WTC11 (cell line): ENCODE data around the gene IL10RB. TPM values are rescaled to one million over a fixed set of nuclear protein-coding genes. Genes with fewer than 3 reads are reported as not detected.

Source experiments
- ATAC-seq: fragments of 200-7000 bp; cut with Tn5 transposase; 2 replicates; pipeline ENCODE4 v1.10.0; 2021; ENCODE audit warnings: mild to moderate bottlenecking, moderate library complexity
- CTCF ChIA-PET: fragments of 300-600 bp; sonication (Branson Sonifier 250); formaldehyde crosslinking; loops from one replicate; lab custom pipeline; 2021; ENCODE audit warnings: antibody characterized with exemption; lab: Charles Lee
- POLR2A ChIA-PET: fragments of 350-600 bp; sonication (Branson Sonifier 250); formaldehyde crosslinking; loops from one replicate; lab custom pipeline; 2021; ENCODE audit warnings: antibody characterized with exemption; lab: Charles Lee
- DNase-seq: peaks from one replicate; pipeline ENCODE4 v3.0.0; 2021; ENCODE audit warnings: low spot score
- H3K27ac Mint-ChIP-seq: 2 replicates; pipeline ENCODE4 v1.8.0; 2021; ENCODE audit warnings: mixed read lengths
- H3K27me3 Mint-ChIP-seq: 2 replicates; pipeline ENCODE4 v1.8.0; 2021; ENCODE audit warnings: low read depth, mild to moderate bottlenecking, moderate library complexity, mixed read lengths
- H3K36me3 Mint-ChIP-seq: 2 replicates; pipeline ENCODE4 v1.8.0; 2021; ENCODE audit warnings: mixed read lengths
- H3K4me1 Mint-ChIP-seq: 2 replicates; pipeline ENCODE4 v1.8.0; 2022; ENCODE audit warnings: mixed read lengths
- H3K4me3 Mint-ChIP-seq: 2 replicates; pipeline ENCODE4 v1.8.0; 2021; ENCODE audit warnings: mild to moderate bottlenecking, moderate library complexity, mixed read lengths
- H3K9me3 Mint-ChIP-seq: 2 replicates; pipeline ENCODE4 v1.8.0; 2021; ENCODE audit warnings: mixed read lengths
- ATF3 ChIP-seq: sonication (generic); formaldehyde crosslinking; conservative IDR thresholded peaks from 2 replicates; pipeline ENCODE4 v1.8.1; 2022; ENCODE audit warnings: mild to moderate bottlenecking, missing genetic modification reagents
- E2F5 ChIP-seq: sonication (generic); formaldehyde crosslinking; IDR thresholded peaks from 2 replicates; pipeline ENCODE4 v1.8.1; 2022; ENCODE audit warnings: mild to moderate bottlenecking, moderate library complexity, missing genetic modification reagents
- ETV6 ChIP-seq: sonication (generic); formaldehyde crosslinking; IDR thresholded peaks from 2 replicates; pipeline ENCODE4 v1.8.1; 2022; ENCODE audit warnings: mild to moderate bottlenecking, missing genetic modification reagents
- FOXJ3 ChIP-seq: sonication (generic); formaldehyde crosslinking; IDR thresholded peaks from 2 replicates; pipeline ENCODE4 v1.9.0; 2021; ENCODE audit warnings: missing genetic modification reagents, mild to moderate bottlenecking, borderline replicate concordance
- FOXP1 ChIP-seq: sonication (generic); formaldehyde crosslinking; IDR thresholded peaks from 2 replicates; pipeline ENCODE4 v1.8.0; 2022; ENCODE audit warnings: missing genetic modification reagents, mild to moderate bottlenecking, moderate library complexity, borderline replicate concordance
- FOXP4 ChIP-seq: sonication (generic); formaldehyde crosslinking; IDR thresholded peaks from 2 replicates; pipeline ENCODE4 v1.8.0; 2022; ENCODE audit warnings: mild to moderate bottlenecking, missing genetic modification reagents
- HMGA2 ChIP-seq: fragments of 250-450 bp; sonication (Bioruptor Pico); IDR thresholded peaks from 2 replicates; pipeline ENCODE4 v1.4.0; 2021; ENCODE audit warnings: mild to moderate bottlenecking, moderate library complexity
- IRF2 ChIP-seq: sonication (generic); formaldehyde crosslinking; IDR thresholded peaks from 2 replicates; pipeline ENCODE4 v1.8.0; 2022; ENCODE audit warnings: low read depth, missing genetic modification reagents, borderline replicate concordance
- JUN ChIP-seq: sonication (generic); formaldehyde crosslinking; IDR thresholded peaks from 2 replicates; pipeline ENCODE4 v1.8.0; 2023; ENCODE audit warnings: mild to moderate bottlenecking, missing genetic modification reagents
- MAX ChIP-seq: sonication (generic); formaldehyde crosslinking; IDR thresholded peaks from 2 replicates; pipeline ENCODE4 v1.8.0; 2022; ENCODE audit warnings: mild to moderate bottlenecking, missing genetic modification reagents
- NFE2L1 ChIP-seq: sonication (generic); formaldehyde crosslinking; IDR thresholded peaks from 2 replicates; pipeline ENCODE4 v1.8.1; 2023; ENCODE audit warnings: missing genetic modification reagents
- OVOL2 ChIP-seq: fragments of 250-450 bp; sonication (Bioruptor Pico); IDR thresholded peaks from 2 replicates; pipeline ENCODE4 v1.9.0; 2021; ENCODE audit warnings: mild to moderate bottlenecking, borderline replicate concordance
- RELA ChIP-seq: sonication (generic); formaldehyde crosslinking; IDR thresholded peaks from 2 replicates; pipeline ENCODE4 v1.8.1; 2022; ENCODE audit warnings: missing genetic modification reagents, mild to moderate bottlenecking, borderline replicate concordance
- SMAD3 ChIP-seq: sonication (generic); formaldehyde crosslinking; IDR thresholded peaks from 2 replicates; pipeline ENCODE4 v1.8.0; 2022; ENCODE audit warnings: missing genetic modification reagents, mild to moderate bottlenecking, borderline replicate concordance
- SMAD4 ChIP-seq: sonication (generic); formaldehyde crosslinking; IDR thresholded peaks from 2 replicates; pipeline ENCODE4 v1.8.0; 2022; ENCODE audit warnings: mild to moderate bottlenecking, missing genetic modification reagents
- SP1 ChIP-seq: sonication (generic); formaldehyde crosslinking; conservative IDR thresholded peaks from 2 replicates; pipeline ENCODE4 v1.8.1; 2022; ENCODE audit warnings: missing genetic modification reagents
- TEAD4 ChIP-seq: sonication (generic); formaldehyde crosslinking; IDR thresholded peaks from 2 replicates; pipeline ENCODE4 v1.8.0; 2022; ENCODE audit warnings: mild to moderate bottlenecking, missing genetic modification reagents
- ZNF232 ChIP-seq: sonication (generic); formaldehyde crosslinking; IDR thresholded peaks from 2 replicates; pipeline ENCODE4 v1.8.0; 2022; ENCODE audit warnings: mild to moderate bottlenecking, missing genetic modification reagents
- ZNF263 ChIP-seq: sonication (generic); formaldehyde crosslinking; IDR thresholded peaks from 2 replicates; pipeline ENCODE4 v1.8.1; 2022; ENCODE audit warnings: low read depth, mild to moderate bottlenecking, moderate library complexity, missing genetic modification reagents
- ZNF396 ChIP-seq: fragments of 250-450 bp; sonication (Bioruptor Pico); IDR thresholded peaks from 2 replicates; pipeline ENCODE4 v1.8.0; 2021; ENCODE audit warnings: mild to moderate bottlenecking, moderate library complexity, borderline replicate concordance
- total RNA-seq: library from RNA; stranded (reverse); gene quantifications from 3 replicates; pipeline ENCODE4 v1.2.3, GENCODE V29; 2021
- TF ChIP-seq, protein P1 (sequence below): sonication (generic); formaldehyde crosslinking; IDR thresholded peaks from 2 replicates; pipeline ENCODE4 v1.8.0; 2022; ENCODE audit warnings: mild to moderate bottlenecking, missing genetic modification reagents
- TF ChIP-seq, protein P2 (sequence below): sonication (generic); formaldehyde crosslinking; IDR thresholded peaks from 2 replicates; pipeline ENCODE4 v1.8.1; 2023; ENCODE audit warnings: mild to moderate bottlenecking, missing genetic modification reagents, moderate library complexity
- TF ChIP-seq, protein P3 (sequence below): sonication (generic); formaldehyde crosslinking; IDR thresholded peaks from 2 replicates; pipeline ENCODE4 v1.8.1; 2023; ENCODE audit warnings: mild to moderate bottlenecking, moderate library complexity, missing genetic modification reagents

IL10RB gene
- total RNA-seq, 1 experiment from 2014 or later = 3.7 TPM

DNA sequence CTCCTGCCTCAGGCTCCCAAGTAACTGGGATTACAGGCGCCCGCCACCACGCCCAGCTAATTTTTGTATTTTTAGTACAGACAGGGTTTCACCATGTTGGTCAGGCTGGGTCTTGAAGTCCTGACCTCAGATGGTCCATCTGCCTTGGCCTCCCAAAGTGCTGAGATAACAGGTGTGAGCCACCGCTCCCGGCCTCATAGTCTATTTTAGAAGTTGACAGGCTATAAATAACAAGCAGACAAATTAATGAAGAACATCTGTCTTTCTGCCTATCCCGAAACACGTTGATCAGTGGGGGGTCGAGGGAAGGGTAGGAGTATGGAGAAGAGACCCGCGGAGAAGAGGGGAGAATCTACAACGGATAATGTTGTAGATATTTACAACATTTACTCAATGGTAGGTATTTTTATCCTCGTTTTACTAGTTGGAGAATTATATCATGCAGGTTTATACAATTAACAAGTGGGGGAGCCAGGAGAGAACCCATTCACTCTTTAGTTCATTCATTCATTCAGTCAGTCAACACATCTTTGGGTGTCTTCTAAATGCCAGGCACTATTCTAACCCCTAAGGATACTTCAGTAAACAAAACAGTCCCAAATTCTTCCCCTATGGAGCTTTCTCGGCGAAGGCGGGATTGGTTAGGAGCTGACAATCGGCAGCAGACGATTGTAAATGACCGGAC is 36.9 kb upstream of the IL10RB start:
- ATAC-seq (no peak), DNase-seq (no peak)
- Mint-ChIP-seq H3K9me3 (no peaks in the 10 kb centered on the region), H3K27me3 (peaks cover 12% of the 10 kb centered on the region), H3K4me3 (peak overlapping the region; percentile 66), H3K4me1 (peaks cover 30% of the 10 kb centered on the region), H3K36me3 (peaks cover 2% of the 10 kb centered on the region), H3K27ac (0 out of 2 replicates have a peak overlapping the region, but pooled peaks have one; percentile 60)
- TF ChIP-seq ATF3 (CRISPR knock-in tag) (no peak), ZNF396 (CRISPR knock-in tag) (no peak), RELA (no peak), ZNF263 (no peak), IRF2 (CRISPR knock-in tag) (no peak)
- CTCF ChIA-PET = interaction anchor here (0.6 to 3.1 kb wide), 6 partner anchors 29 to 216 kb away, joined by 3 to 14 read pairs (median 5); partner anchors contain the start of gene IL10RB
- POLR2A ChIA-PET = interaction anchor here (0.6 to 1.1 kb wide), 3 partner anchors 34 to 723 kb away, joined by 3 to 11 read pairs (median 3); no protein-coding TSS in a partner anchor

- peaks cover 12% of the 10 kb centered on the region for H3K27me3 Mint-ChIP-seq
- peak; percentile 85 for ATAC-seq
- CTCF ChIA-PET = interaction anchor here (0.7 to 3.1 kb wide), 9 partner anchors 13 to 215 kb away, joined by 3 to 14 read pairs (median 3); partner anchors contain the start of genes IFNAR1 and IL10RB
- POLR2A ChIA-PET = interaction anchor here (0.6 to 1.1 kb wide), 3 partner anchors 33 to 722 kb away, joined by 3 to 11 read pairs (median 3); no protein-coding TSS in a partner anchor
- H3K27ac Mint-ChIP-seq = 0 out of 2 replicates have a peak within 1 kb of the TSS, but pooled peaks have one; percentile 60
- DNase-seq = peak; percentile 79
- H3K4me3 Mint-ChIP-seq = peak within 1 kb of the TSS; percentile 81
- H3K4me1 Mint-ChIP-seq = peaks cover 38% of the 10 kb centered on the region
- H3K9me3 Mint-ChIP-seq = no peaks in the 10 kb centered on the region
- peaks cover 8% of the 10 kb centered on the region for H3K36me3 Mint-ChIP-seq
- TF ChIP-seq, protein P1, sequence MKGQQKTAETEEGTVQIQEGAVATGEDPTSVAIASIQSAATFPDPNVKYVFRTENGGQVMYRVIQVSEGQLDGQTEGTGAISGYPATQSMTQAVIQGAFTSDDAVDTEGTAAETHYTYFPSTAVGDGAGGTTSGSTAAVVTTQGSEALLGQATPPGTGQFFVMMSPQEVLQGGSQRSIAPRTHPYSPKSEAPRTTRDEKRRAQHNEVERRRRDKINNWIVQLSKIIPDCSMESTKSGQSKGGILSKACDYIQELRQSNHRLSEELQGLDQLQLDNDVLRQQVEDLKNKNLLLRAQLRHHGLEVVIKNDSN = 0 out of 2 replicates have a peak, but pooled peaks have one; percentile 14
- TF ChIP-seq FOXP4 (CRISPR knock-in tag) = no peak
- 0 out of 2 replicates have a peak, but pooled peaks have one; percentile 43 for TF ChIP-seq SMAD3 (CRISPR knock-in tag)
- no peak for TF ChIP-seq FOXJ3 (CRISPR knock-in tag)
- no peak for TF ChIP-seq ZNF263
- TF ChIP-seq, protein P2, sequence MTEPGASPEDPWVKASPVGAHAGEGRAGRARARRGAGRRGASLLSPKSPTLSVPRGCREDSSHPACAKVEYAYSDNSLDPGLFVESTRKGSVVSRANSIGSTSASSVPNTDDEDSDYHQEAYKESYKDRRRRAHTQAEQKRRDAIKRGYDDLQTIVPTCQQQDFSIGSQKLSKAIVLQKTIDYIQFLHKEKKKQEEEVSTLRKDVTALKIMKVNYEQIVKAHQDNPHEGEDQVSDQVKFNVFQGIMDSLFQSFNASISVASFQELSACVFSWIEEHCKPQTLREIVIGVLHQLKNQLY (CRISPR knock-in tag) = no peak
- TF ChIP-seq HMGA2 (CRISPR knock-in tag) = no peak
- TF ChIP-seq SP1 (CRISPR knock-in tag) = peak; percentile 59; the same call in 1 of the 2 replicates
- TF ChIP-seq OVOL2 (CRISPR knock-in tag) = no peak
- peak; percentile 60; the same call in 1 of the 2 replicates for TF ChIP-seq JUN (CRISPR knock-in tag)
- TF ChIP-seq TEAD4 (CRISPR knock-in tag) = no peak
- TF ChIP-seq, protein P3, sequence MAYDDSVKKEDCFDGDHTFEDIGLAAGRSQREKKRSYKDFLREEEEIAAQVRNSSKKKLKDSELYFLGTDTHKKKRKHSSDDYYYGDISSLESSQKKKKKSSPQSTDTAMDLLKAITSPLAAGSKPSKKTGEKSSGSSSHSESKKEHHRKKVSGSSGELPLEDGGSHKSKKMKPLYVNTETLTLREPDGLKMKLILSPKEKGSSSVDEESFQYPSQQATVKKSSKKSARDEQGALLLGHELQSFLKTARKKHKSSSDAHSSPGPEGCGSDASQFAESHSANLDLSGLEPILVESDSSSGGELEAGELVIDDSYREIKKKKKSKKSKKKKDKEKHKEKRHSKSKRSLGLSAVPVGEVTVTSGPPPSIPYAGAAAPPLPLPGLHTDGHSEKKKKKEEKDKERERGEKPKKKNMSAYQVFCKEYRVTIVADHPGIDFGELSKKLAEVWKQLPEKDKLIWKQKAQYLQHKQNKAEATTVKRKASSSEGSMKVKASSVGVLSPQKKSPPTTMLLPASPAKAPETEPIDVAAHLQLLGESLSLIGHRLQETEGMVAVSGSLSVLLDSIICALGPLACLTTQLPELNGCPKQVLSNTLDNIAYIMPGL (CRISPR knock-in tag) = peak; percentile 22; the same call in 1 of the 2 replicates
- no peak for TF ChIP-seq ZNF396 (CRISPR knock-in tag)
- peak; percentile 33; the same call in 1 of the 2 replicates for TF ChIP-seq E2F5 (CRISPR knock-in tag)
- TF ChIP-seq SMAD4 (CRISPR knock-in tag) = 0 out of 2 replicates have a peak, but pooled peaks have one; percentile 43
- peak; percentile 64 for TF ChIP-seq MAX (CRISPR knock-in tag)
- TF ChIP-seq ZNF232 (CRISPR knock-in tag) = 0 out of 2 replicates have a peak, but pooled peaks have one; percentile 38
- no peak for TF ChIP-seq ETV6 (CRISPR knock-in tag)
- 0 out of 2 replicates have a peak, but pooled peaks have one; percentile 36 for TF ChIP-seq FOXP1 (CRISPR knock-in tag)
- peak; percentile 62; the same call in 1 of the 2 replicates for TF ChIP-seq NFE2L1 (CRISPR knock-in tag)
Observed at GRCh38 chr21:33229784-33230544, 36.2 kb upstream of the IL10RB start, which contains the start of gene IFNAR2. Gene IFNAR2 (plus strand): TSS chr21:33229938. CDS start chr21:33241923, 11,985 bp downstream.
